HG02970 (cell line): Measurements from ENCODE around the gene TP53BP1.
A peak's percentile ranks its signal among the peaks of the same experiment; 100 is the strongest.
"Not testable (repeated sequence)": the region's sequence is repeated elsewhere in the genome, so short reads cannot be mapped to it uniquely, and the experiment has no call there.

Source experiments
- ATAC-seq: cut with Tn5 transposase; IDR thresholded peaks from one replicate; pipeline ENCODE4 v1.9.1; 2021; ENCODE audit warnings: mild to moderate bottlenecking, moderate library complexity, moderate number of reproducible peaks; ENCODE audit not compliant: unreplicated experiment, low FRiP score

Gene TP53BP1

DNA sequence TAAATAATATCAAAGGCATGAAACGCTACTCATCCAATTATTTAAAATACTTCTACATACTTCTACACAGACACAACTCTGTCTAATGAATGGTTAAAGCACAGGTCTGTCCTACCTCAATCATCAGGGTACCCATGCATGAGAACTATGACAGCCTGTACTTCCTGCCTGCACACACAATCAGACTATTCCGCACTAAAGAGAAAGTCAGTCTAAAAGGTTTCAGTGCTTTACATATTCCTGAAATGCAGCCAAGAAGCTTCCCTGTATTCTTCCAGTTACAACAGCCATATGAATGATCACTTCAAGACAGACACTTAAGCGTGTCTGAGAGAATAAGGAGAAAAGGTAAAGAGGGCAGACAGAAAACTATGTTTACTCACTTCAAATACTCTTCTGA lies 63.3 kb downstream of the TP53BP1 start:
- ATAC-seq: no peak

GRCh38 chr15:43423793-43424192 lies 69.2 kb downstream of the TP53BP1 start:
- ATAC-seq: no peak

DNA sequence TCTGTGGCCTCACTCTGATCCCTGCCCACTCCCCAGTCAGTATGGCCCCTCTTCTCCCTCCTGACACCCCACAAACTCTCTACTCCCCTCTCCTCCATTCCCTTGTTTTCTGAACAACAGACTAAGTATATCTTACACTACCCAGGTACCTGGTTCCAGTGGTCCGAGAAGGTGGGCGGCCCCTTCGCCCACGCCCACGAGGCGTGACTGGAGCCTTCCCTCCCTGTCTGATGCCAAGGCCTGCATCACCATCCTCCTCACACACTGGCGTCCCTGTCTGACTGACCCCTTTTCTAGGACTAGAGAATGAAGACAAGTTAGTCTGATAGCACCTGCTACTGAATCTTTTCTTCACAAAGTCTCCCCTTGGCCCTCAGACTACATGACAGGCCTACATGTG lies 72.1 kb downstream of the TP53BP1 start:
- ATAC-seq: no peak

- no peak for ATAC-seq
Measured at GRCh38 chr15:43420435-43420834, 72.5 kb downstream of the TP53BP1 start.

- ATAC-seq: no peak
Measured at GRCh38 chr15:43414196-43414595, 78.8 kb downstream of the TP53BP1 start.

DNA sequence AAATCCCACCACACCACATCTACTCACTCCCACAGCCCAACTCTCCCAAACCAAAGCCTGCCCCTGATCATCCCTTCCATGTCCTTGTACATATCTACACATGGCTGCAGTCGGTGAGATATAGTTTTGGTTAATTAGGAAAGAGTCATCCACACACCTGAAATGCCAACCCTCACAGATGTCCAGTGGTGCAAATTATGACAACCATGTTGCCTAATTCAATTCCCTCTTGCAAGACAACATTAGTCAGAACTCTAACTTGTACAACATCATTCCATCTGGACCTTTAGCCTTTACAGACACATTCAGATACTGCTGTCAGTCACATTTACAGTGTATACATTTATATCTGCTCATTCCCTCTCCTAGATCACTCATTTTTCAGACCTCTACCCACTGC lies 80.9 kb downstream of the TP53BP1 start:
- no peak for ATAC-seq

GRCh38 chr15:43410572-43411214 lies 82.3 kb downstream of the TP53BP1 start:
- no peak for ATAC-seq

GRCh38 chr15:43408789-43409188 lies 84.2 kb downstream of the TP53BP1 start:
- no peak for ATAC-seq

- no peak for ATAC-seq
Measured at GRCh38 chr15:43406808-43407207, 86.1 kb downstream of the TP53BP1 start.

GRCh38 chr15:43406189-43406588 lies 86.8 kb downstream of the TP53BP1 start:
- no peak for ATAC-seq

DNA sequence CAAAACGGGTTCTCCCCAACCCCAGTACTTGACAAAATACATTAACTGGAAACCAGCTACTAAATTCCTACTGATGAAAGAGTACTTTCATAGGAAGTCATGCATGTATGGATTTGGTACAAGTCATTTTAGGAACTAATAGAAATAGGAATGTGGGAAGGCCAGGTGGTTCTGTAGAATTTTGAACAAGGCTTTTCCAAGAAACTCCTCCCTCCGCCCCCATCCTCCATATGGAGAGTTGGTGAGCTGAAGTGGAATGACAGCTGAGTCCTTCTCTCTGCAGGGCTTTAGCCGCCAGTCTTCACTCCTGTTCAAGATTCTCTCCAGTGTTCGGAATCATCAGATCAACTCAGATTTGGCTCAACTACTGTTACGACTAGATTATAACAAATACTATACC lies 88.8 kb downstream of the TP53BP1 start:
- no peak for ATAC-seq

DNA sequence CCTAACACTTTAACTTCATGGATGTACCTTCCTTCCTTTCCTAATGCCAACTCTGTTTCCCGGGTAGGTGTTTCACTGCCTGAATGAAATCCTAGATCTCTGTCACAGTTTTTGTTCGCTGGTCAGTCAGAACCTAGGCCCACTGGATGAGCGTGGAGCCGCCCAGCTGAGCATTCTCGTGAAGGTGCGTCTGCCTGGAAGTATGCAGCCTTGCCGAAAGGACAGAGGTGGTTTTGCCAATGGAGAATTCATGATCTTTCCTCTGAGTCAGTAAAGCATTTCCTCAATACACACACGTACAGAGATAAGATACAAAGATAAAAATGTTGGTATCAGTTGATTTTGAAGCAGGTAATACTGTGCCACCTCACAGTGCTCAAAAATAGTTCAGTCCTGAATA lies 89.3 kb downstream of the TP53BP1 start:
- no peak for ATAC-seq

DNA sequence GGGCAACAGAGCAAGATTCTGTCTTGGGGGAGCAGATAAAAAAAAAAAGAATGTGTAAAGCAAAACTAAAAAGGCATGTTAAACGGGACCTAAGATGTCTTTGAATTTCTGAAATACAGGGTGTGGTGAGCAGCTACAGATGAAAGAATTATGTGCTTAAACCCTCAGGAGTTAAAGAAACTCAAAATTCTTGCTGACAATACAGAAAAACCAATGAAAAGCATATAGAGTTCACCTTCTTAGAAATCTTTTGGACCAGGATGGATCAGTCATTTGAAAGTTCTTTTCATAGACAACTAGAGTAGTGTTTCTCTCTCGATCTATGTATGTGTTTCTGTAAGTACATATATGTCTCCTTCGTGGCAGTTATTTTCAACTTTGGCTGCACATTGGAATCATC lies 90.7 kb downstream of the TP53BP1 start:
- no peak for ATAC-seq

GRCh38 chr15:43393592-43393991 lies 99.4 kb downstream of the TP53BP1 start:
- ATAC-seq: not testable (repeated sequence)

- ATAC-seq: no peak
Measured at GRCh38 chr15:43390723-43391122, 102.2 kb downstream of the TP53BP1 start.

DNA sequence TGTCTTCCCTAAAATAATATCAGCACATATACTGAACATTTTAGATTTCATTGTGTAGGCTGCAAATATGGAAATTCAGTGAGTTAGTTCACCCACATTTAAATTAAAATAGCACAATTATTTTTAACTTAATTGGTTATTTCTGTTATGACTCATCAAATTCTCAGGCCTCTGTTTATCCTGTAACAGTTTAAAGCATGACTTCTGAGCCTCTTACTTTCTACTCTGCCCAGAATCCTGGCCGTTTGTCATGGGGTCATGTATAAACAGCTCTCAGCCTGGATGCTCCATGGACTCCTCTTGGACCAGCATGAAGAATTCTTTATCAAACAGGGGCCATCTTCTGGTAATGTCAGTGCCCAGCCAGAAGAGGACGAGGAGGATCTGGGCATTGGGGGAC lies 109.9 kb downstream of the TP53BP1 start:
- no peak for ATAC-seq

DNA sequence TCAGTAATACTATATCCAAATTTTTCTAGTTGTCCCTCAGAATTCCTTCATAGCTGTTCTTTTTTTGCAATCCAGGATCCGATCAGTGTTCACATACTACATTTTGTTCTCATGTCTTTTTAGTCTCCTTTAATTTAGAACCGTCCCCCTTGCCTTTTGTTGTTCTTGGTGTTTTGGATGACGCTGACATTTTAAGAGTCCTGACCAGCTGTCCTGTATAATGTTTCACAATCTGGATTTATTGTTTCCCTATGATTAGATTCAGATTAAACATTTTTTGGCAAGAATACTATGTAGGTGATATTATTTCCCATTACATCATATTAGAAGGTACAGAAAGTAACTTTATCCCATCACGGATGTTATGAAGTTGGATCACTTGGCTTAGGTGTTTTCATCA lies 110.6 kb downstream of the TP53BP1 start:
- no peak for ATAC-seq

GRCh38 chr15:43378601-43379000 lies 114.4 kb downstream of the TP53BP1 start:
- no peak for ATAC-seq

GRCh38 chr15:43376017-43376705 lies 116.8 kb downstream of the TP53BP1 start:
- ATAC-seq: no peak

DNA sequence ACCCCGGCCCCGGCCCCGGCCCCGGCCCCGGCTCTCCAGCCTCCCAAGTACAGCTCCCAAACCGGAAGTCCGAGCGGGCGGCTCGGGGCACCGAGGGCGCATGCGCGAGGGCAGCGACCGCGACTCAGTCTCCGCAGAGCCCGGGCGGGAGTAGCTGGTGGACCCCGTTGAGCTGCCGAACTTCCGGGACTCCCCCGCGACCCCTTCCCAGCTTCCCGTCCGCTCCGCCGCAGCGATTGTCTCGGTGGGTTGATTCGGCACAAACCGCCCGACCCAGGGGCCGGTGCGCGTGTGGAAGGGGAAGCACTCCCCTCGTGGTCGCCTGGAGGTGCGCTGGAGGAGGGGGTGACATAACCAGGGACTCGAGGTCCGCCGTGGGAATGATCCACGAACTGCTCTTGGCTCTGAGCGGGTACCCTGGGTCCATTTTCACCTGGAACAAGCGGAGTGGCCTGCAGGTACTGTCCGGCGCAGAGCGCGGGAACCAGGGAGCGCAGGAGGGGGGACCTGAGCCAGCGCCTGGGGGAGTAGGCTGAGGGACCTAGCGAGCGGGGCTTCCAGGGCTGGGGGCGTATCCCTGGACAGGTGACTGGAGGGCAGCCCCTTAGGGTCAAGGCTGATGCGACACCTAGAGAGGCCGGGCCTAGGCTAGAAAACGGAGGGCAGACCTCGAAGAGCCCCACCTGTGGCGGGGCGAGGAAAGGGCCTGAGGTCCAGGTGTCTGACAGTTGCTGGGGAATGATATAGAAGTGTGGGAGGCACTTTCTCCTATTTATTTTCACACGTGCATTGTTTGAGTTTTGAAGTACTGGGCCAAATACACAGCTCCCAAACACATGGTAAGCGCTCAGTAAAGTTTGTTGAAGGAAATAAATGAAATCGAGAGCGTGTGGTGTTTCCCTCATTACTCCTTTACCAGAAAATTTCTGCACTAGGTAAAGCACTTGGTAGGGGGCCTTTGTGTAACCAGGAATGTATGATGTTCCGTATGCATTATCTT lies 121.7 kb downstream of the TP53BP1 start, which contains the start of the genes TUBGCP4 and ZSCAN29:
TUBGCP4 (plus strand) TSS at position 127 of the 1,000 bp plus-strand sequence; CDS start at position 381, 254 bp downstream.
ZSCAN29 (minus strand) TSS at position 69 of the 1,000 bp plus-strand sequence. CDS start 1,130 bp downstream, outside the sequence.
- peak; percentile 86 for ATAC-seq
